K562 (cell line): ENCODE measurements around the gene RNASEH1. TPM values are rescaled to one million over a fixed set of nuclear protein-coding genes. Genes with fewer than 3 reads are reported as not detected.

Source experiments
- ARID4B ChIP-seq: sonication (generic); formaldehyde crosslinking; IDR thresholded peaks from 2 replicates; pipeline ENCODE4 v1.8.0; 2022; ENCODE audit warnings: mild to moderate bottlenecking, missing genetic modification reagents
- ASH1L ChIP-seq: fragments of 450-650 bp; IDR thresholded peaks from 2 replicates; pipeline ENCODE4 v1.6.1; 2018; ENCODE audit warnings: borderline replicate concordance, mild to moderate bottlenecking, low read depth; ENCODE audit not compliant: partially characterized antibody
- GABPB1 ChIP-seq: sonication (generic); formaldehyde crosslinking; IDR thresholded peaks from 2 replicates; pipeline ENCODE4 v1.8.0; 2022; ENCODE audit warnings: mild to moderate bottlenecking, missing genetic modification reagents
- HOXB6 ChIP-seq: fragments of 250-450 bp; sonication (Bioruptor Pico); IDR thresholded peaks from 2 replicates; pipeline ENCODE4 v1.5.1; 2022; ENCODE audit warnings: mild to moderate bottlenecking, borderline replicate concordance
- KDM1A ChIP-seq, 2 experiments: fragments of 450-650 bp; IDR thresholded peaks; 2 replicates each; pipeline ENCODE4 v1.6.1; 2016; ENCODE audit warnings: mild to moderate bottlenecking in 2 of 2
- NONO ChIP-seq, 2 experiments: fragments of 200-400 bp in 1 of 2; fragments of 450-650 bp in 1 of 2; formaldehyde crosslinking in 1 of 2; IDR thresholded peaks; 2 replicates each; pipeline ENCODE4 v1.6.1; 2017; ENCODE audit warnings: low read depth in 2 of 2, mild to moderate bottlenecking in 2 of 2, moderate library complexity in 2 of 2, low read length in 1 of 2
- NR3C1 ChIP-seq: sonication (generic); formaldehyde crosslinking; IDR thresholded peaks from 2 replicates; pipeline ENCODE4 v1.8.1; 2022; ENCODE audit warnings: missing genetic modification reagents
- RBM39 ChIP-seq: fragments of 200-400 bp; formaldehyde crosslinking; optimal IDR thresholded peaks from 2 replicates; pipeline ENCODE3; 2018; ENCODE audit warnings: low read depth, low read length
- THAP12 ChIP-seq: fragments of 250-450 bp; sonication (Bioruptor Pico); IDR thresholded peaks from 2 replicates; pipeline ENCODE4 v1.9.0; 2021; ENCODE audit warnings: mild to moderate bottlenecking, inconsistent platforms
- TRIM25 ChIP-seq: fragments of 450-650 bp; IDR thresholded peaks from 2 replicates; pipeline ENCODE4 v1.7.0; 2016; ENCODE audit warnings: borderline replicate concordance
- ZC3H8 ChIP-seq: fragments of 450-650 bp; IDR thresholded peaks from 2 replicates; pipeline ENCODE4 v1.6.1; 2017
- ZNF232 ChIP-seq: sonication (generic); formaldehyde crosslinking; IDR thresholded peaks from 2 replicates; pipeline ENCODE4 v1.8.0; 2022; ENCODE audit warnings: mild to moderate bottlenecking, missing genetic modification reagents
- ZNF444 ChIP-seq: fragments of 250-450 bp; sonication (Bioruptor Pico); IDR thresholded peaks from 2 replicates; pipeline ENCODE4 v1.4.0; 2020; ENCODE audit warnings: mild to moderate bottlenecking, moderate library complexity
- ZNF586 ChIP-seq: fragments of 450-650 bp; formaldehyde crosslinking; conservative IDR thresholded peaks from 2 replicates; pipeline ENCODE4 v1.4.0; 2020; ENCODE audit warnings: mild to moderate bottlenecking, moderate library complexity
- polyA plus RNA-seq, 8 experiments: library from polyadenylated mRNA; depleted of rRNA in 4 of 8; stranded (reverse) in 5 of 8; unstranded in 3 of 8; fragments of >200 nt; fragmentation: Nextera tagmentation in 2 of 8; fragmentation: Illumina TruSeq in 1 of 8; extraction: Ambion mirVana in 2 of 8; extraction: Trizol in 1 of 8; gene quantifications; 2 replicates each; pipeline versions ENCODE4 v1.2.1 to v1.2.3, GENCODE V29; 2011 to 2014; ENCODE audit warnings: inconsistent platforms in 1 of 8, missing spikeins in 1 of 8
- total RNA-seq, 7 experiments: library from RNA; depleted of rRNA in 6 of 7; stranded (reverse); fragments of >200 nt in 6 of 7; fragmentation: Illumina TruSeq in 2 of 7; extraction: Trizol in 2 of 7; gene quantifications; 2 replicates each; pipeline versions ENCODE4 v1.2.1 to v1.2.3, GENCODE V29; 2011 to 2021; ENCODE audit warnings: low replicate concordance in 1 of 7
- TF ChIP-seq, protein P1 (sequence below): fragments of 450-650 bp; IDR thresholded peaks from 2 replicates; pipeline ENCODE4 v1.6.1; 2017; ENCODE audit warnings: antibody characterized with exemption
- TF ChIP-seq, protein P2 (sequence below): IDR thresholded peaks from 2 replicates; pipeline ENCODE4 v1.6.1; 2011; ENCODE audit not compliant: insufficient read length; ENCODE audit errors: extremely low read depth

The RNASEH1 gene
- total and polyA plus RNA-seq, 9 of the 15 experiments (the other 6 are each of a cell fraction or from before 2014, with no cell fraction given): 25.7 to 47.5 (median 42.8) TPM

DNA sequence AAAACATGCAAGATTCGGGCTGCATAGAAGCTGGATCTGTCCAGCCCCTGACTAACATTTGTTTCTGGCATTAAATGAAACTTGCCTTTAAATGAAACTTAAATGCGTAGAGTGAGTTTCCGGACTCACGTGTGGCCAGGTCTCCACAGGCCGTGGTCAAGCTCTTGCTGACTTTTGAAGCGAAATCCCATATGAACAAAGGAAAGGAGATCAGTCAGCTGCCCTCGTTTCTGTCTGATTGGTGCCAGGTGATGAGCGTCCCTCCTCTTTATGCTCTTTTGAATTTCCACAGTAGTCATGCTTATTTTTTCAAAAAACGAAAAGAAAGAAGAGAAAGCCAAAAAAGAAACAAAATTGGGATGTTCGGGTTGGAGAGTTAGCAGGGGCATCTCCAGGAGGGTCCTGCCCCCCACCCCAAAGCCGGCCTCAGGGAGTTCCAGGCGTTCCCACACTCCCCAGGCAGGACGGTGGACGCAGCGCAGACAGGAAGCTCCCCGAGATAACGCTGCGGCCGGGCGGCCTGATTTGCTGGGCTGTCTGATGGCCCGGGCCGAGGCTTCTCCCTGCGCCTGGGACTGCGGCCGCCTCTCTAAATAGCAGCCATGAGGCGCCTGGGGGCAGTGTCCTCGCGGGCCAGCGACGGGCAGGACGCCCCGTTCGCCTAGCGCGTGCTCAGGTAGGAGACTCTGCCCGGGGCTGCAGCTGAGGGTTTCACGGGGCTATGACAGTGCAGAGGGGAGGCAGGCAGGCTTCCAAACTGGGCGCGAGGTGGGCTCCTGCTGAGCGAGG, 36.6 kb upstream of the RNASEH1 start, which contains the start of gene COLEC11 (continued):
- TF ChIP-seq, protein P1, sequence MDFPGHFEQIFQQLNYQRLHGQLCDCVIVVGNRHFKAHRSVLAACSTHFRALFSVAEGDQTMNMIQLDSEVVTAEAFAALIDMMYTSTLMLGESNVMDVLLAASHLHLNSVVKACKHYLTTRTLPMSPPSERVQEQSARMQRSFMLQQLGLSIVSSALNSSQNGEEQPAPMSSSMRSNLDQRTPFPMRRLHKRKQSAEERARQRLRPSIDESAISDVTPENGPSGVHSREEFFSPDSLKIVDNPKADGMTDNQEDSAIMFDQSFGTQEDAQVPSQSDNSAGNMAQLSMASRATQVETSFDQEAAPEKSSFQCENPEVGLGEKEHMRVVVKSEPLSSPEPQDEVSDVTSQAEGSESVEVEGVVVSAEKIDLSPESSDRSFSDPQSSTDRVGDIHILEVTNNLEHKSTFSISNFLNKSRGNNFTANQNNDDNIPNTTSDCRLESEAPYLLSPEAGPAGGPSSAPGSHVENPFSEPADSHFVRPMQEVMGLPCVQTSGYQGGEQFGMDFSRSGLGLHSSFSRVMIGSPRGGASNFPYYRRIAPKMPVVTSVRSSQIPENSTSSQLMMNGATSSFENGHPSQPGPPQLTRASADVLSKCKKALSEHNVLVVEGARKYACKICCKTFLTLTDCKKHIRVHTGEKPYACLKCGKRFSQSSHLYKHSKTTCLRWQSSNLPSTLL: no peak
- TF ChIP-seq ARID4B (CRISPR knock-in tag) (peak; percentile 45; the same call in 1 of the 2 replicates), RBM39 (no peak), TRIM25 (no peak), ASH1L (no peak), GABPB1 (no peak), ZNF444 (no peak), NONO (IDR thresholded peaks at IDR 0.05; ENCODE audit: low read depth in 2 of 2, low read length in 1 of 2) (0 out of 4 replicates have a peak, but pooled peaks of 1 of the 2 experiments have one; percentile 51), ZNF586 (CRISPR knock-in tag) (no peak), ZC3H8 (no peak), HOXB6 (CRISPR knock-in tag) (no peak), NR3C1 (CRISPR knock-in tag) (no peak), ZNF232 (CRISPR knock-in tag) (no peak), KDM1A (IDR thresholded peaks at IDR 0.05) (peak; percentile 73 to 86; a peak in 3 of 4 replicates), THAP12 (CRISPR knock-in tag) (no peak)
- TF ChIP-seq, protein P2, sequence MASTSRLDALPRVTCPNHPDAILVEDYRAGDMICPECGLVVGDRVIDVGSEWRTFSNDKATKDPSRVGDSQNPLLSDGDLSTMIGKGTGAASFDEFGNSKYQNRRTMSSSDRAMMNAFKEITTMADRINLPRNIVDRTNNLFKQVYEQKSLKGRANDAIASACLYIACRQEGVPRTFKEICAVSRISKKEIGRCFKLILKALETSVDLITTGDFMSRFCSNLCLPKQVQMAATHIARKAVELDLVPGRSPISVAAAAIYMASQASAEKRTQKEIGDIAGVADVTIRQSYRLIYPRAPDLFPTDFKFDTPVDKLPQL: no peak
